HG03060 (cell line): ENCODE measurements around the gene HPSE2.
"Not testable (repeated sequence)": the region's sequence is repeated elsewhere in the genome, so short reads cannot be mapped to it uniquely, and the experiment has no call there.

Experiments used
- ATAC-seq: cut with Tn5 transposase; IDR thresholded peaks from one replicate; pipeline ENCODE4 v1.9.1; 2021; ENCODE audit warnings: low read depth, moderate number of reproducible peaks; ENCODE audit not compliant: unreplicated experiment

HPSE2 gene

DNA sequence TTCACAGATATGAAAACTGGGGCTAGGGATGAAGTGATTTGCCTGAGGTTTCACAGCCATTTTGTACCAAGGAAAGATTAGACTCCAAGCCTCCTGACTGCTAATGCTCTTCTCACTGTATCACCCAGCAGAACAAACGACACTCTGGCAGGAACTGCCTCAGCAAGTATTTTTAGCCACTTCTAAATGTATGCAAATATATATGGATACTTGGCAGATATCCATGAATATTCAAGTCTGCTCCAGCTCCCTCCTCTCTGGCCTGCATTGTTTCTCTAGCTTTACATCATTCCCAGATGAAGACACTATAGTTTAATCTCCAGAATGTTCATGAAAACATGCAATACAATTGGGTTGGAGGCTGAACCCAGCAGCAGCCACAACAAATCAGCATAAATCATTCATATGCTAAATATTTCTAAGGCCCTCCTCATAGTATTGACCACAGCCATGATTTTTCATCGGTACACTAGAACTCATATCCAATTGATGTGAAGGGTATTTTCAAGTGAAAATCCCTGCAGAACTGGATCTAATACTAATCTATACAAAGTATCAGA, 65.5 kb downstream of the HPSE2 start:
- ATAC-seq, result no peak

DNA sequence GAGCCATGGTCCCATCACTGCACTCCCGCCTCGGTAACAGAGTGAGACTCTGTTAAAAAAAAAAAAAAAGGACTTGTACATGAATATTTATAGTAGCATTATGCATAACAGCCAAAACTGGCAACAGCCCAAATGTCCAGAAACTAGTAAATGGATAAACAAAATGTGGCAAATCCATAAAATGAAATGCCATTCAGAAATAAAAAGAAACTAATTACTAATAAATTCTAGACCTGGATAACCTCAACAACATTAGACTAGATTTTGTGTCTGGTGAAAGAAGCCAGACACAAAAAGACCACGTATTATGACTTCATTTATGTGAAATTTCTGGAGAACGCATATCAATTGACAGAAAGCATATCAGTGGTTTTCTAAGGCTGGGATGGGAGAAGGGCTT, 74.5 kb downstream of the HPSE2 start:
- no peak for ATAC-seq

DNA sequence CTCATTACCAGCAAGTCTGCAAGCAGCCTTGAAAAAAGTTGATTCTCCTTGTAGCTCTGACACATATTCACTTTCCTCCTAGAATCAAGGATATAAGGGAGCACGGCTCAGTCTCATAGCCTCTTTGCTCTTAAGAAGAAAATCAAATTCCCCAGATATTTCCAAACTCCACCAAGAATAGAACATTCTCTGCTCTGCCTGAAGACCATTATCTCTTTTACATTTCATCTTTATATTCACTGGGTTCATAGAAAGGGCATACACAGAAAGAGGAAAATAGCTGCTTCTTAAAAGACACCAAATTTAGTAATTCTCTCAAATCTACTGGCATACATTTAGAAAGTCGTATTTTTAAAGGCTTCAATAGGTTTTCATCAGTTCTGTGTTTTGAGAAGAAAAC, 92.0 kb downstream of the HPSE2 start:
- no peak for ATAC-seq

- ATAC-seq, result no peak
These were observed 92.6 kb downstream of the HPSE2 start for GRCh38 chr10:99143011-99143410.

DNA sequence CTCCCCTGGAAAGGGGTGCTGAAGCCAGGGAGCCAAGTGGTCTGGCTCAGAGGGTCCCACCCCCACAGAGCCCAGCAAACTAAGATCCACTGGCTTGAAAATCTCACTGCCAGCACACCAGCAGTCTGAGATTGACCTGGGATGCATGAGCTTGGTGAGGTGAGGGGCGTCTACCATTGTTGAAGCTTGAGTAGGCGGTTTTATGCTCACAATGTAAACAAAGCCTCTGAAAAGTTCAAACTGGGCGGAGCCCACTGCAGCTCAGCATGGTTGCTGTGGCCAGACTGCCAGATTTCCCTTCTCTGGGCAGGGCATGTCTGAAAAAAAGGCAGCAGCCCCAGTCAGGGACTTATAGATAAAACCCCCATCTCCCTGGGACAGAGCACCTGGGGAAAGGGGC, 102.8 kb downstream of the HPSE2 start:
- not testable (repeated sequence) for ATAC-seq

- ATAC-seq, result no peak
These were observed 109.8 kb downstream of the HPSE2 start for GRCh38 chr10:99125879-99126278.

DNA sequence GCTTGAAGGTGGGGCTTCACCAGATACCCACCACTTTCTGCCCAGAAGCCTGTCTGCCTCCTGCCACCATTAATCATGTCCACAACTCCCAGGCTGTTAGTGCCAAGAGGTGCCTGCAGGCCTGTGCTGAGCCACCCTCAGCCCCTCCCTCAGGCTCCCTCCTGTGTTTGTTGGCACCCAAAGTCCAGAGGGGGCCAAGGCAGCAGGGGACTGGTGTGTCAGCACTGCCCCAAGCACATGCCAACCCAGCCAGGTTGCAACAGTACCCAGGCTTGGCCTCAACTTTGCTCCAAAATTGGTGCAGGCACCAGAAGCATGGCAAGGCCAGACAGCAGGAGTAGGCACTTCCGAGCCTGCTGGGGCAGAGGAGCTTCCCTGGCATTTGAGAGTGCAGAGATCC, 111.3 kb downstream of the HPSE2 start:
- ATAC-seq, result no peak

DNA sequence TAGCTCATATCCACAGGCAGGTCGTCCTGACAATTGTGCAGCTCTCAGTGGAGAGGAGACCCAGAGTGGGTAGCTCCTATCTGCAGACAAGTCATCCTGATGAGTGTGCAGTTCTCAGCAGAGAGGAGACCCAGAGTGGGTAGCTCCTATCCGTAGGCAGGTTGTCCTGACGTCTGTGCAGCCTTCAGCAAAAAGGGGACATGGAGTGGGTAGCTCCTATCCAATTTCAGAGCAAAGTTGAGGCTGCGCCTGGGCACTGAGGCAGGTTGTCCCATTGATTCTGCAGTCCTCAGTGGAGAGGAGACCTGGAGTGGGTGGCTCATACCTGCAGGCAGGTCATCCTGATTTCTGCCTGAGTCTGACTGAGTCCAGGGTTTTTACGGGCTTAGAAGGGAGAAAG, 111.8 kb downstream of the HPSE2 start:
- ATAC-seq, result no peak

- ATAC-seq, result no peak
These were observed 112.3 kb downstream of the HPSE2 start for GRCh38 chr10:99123336-99123735.

DNA sequence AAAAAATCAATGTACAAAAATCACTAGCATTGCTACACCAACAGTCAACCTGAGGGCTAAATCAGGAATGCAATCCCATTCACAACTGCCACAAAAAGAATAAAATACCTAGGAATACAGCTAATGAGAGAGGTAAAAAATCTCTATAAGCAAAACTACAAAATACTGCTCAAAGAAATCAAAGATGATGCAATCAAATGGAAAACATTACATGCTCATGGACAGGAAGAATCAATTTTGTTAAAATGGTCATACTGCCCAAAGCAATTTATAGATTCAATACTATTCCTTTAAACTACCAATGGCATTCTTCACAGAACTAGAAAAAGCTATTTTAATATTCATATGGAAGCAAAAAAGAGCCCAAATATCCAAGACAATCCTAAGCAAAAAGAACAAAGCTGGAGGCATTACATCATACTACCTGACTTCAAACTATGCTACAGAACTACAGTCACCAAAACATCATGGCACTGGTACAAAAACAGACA, 116.3 kb downstream of the HPSE2 start:
- no peak for ATAC-seq

GRCh38 chr10:99115703-99116102, 119.9 kb downstream of the HPSE2 start:
- no peak for ATAC-seq

- ATAC-seq, result no peak
These were observed 150.3 kb downstream of the HPSE2 start for GRCh38 chr10:99085358-99085757.

- ATAC-seq, result no peak
These were observed 151.5 kb downstream of the HPSE2 start for GRCh38 chr10:99084161-99084560.

DNA sequence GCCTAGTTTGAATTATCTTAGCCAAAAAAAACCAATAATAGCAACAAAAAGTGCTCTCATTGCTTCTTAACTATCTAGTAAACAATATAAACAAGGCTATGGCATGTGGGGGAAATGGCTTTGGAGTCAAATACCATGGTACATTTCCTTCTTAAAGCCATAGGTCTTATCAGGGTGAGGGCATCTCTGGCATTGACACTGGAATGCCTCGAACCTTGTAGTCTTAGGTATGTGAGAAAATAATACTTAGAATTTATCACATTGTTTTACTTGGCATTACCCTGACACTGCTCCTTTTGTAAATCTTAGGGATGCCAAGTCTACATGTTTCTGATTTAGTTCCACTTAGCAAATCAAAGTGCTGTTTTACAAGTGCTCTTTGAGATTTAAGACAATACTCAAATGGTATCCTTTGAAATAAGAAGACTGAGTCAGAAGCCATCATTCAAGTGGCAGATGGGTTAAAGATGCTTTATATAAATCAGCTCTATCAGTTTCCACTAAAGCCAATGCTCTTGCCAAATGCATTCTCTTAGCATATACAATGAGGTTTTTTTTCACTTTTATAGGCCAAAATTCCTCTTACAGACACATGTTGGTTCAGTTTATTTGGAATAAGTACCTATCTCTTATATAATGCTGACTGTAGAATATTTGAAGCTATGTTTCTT, 155.2 kb downstream of the HPSE2 start:
- ATAC-seq, result no peak

- no peak for ATAC-seq
These were observed 173.1 kb downstream of the HPSE2 start for GRCh38 chr10:99062591-99062990.

GRCh38 chr10:99058762-99059161, 176.9 kb downstream of the HPSE2 start:
- ATAC-seq, result no peak

DNA sequence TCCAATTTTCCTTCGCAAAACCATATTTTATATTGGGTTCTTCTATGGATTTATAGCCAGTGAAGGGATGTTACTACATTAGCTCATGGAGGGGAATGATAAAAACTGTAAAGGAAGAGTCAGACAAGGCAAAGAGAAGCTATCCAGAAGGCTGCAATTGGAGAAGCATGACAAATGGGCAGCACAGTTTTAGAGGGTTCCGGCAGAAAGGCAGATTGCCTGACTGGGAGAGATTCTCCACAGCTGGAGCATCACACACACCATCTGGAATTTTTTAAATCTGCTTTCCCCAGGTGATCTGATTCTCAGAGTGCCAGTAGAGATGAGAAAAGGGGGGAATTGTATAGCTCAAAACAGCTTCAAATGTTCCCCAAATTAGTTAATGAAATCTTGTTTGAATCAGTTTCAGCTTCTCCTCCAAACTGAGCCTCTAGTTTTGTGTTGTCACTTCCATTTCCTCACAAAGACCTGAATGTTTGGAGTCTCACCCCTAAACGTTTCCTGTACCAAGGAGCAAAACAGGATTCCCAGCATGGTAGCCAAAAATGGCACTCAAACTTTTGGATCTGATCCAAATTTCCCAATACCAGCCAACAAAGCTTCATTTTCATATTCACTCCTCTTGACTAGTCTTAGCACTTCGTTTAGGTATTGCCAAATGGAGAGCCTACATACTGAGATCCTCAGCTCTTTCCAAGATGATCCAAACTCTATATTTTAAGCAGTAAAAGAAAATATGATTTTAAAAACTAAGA, 177.5 kb downstream of the HPSE2 start:
- ATAC-seq, result no peak

DNA sequence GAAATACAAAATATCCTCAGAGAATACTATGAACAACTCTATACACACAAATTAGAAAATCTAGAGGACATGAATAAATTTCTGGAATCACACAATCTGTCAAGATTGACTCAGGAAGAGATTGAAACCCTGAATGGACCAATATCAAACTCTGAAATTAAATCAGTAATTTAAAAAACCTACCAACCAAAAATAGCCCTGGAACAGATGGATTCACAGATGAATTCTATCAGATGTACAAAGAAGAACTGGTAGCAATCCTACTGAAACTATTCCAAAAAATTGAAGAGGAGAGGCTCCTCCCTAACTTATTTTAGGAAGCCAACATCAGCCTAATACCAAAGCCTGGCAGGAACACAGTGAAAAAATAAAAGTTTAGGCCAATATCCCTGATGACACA, 190.0 kb downstream of the HPSE2 start:
- no peak for ATAC-seq

GRCh38 chr10:99042051-99042771, 193.4 kb downstream of the HPSE2 start:
- no peak for ATAC-seq

- no peak for ATAC-seq
These were observed 194.2 kb downstream of the HPSE2 start for GRCh38 chr10:99041468-99041867.

DNA sequence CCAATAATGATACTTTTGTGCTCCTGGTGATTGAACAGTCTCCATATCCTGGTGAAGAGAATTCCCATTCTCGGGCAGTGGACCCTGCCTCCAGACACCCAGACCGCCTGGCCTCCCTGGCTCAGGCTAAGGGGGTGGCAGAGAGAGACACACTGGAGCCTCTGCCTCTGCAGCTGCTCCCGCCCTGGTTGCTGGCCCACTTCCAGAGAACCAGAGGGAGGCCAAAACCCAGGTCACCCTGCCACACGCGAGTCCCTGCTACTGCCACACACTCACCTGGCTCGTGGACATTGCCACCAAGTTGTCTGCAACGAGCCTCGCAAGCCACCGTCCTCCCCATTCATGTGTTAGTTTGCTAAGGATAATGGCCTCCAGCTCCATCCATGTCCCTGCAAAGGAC, 221.8 kb downstream of the HPSE2 start:
- no peak for ATAC-seq
